Measurements from ENCODE around the gene ARCN1. TPM values are rescaled to one million over a fixed set of nuclear protein-coding genes. Genes with fewer than 3 reads are reported as not detected.

ARCN1 gene
- total RNA-seq, 2 experiments from 2014 or later, result 51.0 to 98.9 TPM

DNA sequence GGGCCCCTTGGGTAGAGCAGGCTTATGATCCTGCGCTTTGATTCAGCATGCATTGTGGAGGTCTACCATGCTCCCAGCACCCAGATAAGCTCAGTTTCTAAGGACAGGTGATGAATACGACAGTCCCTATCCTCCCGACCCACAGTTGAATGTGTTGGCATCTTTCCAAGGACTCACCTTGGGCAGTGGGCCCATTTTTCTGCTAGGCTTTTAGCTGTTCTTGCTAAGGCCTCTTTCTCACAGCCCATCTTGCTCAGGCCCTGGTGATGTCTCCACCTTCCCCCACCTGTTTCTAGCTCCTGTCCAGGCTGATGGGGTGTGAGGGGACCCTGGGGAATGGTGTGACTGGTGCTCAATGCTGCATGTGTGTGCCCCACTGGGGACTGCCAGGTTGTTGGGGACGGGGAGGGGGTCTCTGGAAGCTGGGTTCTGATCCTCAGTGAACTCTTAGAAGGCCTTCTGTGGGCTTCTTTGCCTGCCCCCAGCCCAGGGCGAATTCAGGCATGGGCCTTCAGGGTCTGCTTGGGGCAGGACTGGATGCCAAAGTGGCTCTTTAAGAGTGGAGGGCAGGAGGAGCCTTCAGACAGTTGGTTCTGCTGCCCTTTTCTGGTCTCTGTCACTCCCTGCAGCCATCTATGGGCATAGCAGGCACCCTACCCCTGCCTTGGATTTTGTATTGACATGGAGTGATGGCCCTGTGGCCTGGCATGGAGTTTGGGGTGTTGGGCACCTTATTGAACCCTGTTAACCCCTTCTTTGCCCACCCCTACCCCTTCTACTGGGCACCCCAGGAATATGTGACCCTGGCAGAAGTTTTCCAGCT is 68.3 kb downstream of the ARCN1 start:
- H4K20me1 ChIP-seq (ENCODE audit: insufficient read depth, low read length), result no peaks in the 10 kb centered on the region
- no peak overlapping the region for H3K4me3 ChIP-seq (ENCODE audit: low read depth, low read length, poor library complexity, severe bottlenecking)
- intact Hi-C loops (cut with micrococcal nuclease; ENCODE audit: unreplicated experiment), result no loop called here
- no peak overlapping the region for H3K4me2 ChIP-seq (ENCODE audit: low read length)
- H2AFZ ChIP-seq (ENCODE audit: low read length), result no peak overlapping the region
- no peaks in the 10 kb centered on the region for H3K9me3 ChIP-seq (ENCODE audit: low read length)
- CTCF ChIA-PET (ENCODE audit: unreplicated experiment), result interaction anchor here (0.5 kb wide), 1 partner anchor 20 kb away, joined by 3 read pairs; no protein-coding TSS in a partner anchor
- H3K79me2 ChIP-seq (ENCODE audit: insufficient read depth, low read depth, low read length), result no peaks in the 10 kb centered on the region
- BruUV-seq (replicated peaks), result no TSS peak
- DNase-seq (ENCODE audit: low spot score), result no peak
- H3K4me1 ChIP-seq (ENCODE audit: insufficient read depth, low read length, poor library complexity, severe bottlenecking), result no peaks in the 10 kb centered on the region
- H3K9me2 ChIP-seq (ENCODE audit: insufficient read depth, low read length), result no peaks in the 10 kb centered on the region
- H3K36me3 ChIP-seq (ENCODE audit: insufficient read depth, low read length), result no peaks in the 10 kb centered on the region
- POLR2A ChIA-PET, result interaction anchor here (0.5 kb wide), 2 partner anchors 34 to 326 kb away, joined by 3 read pairs; no protein-coding TSS in a partner anchor
- TF ChIP-seq, protein P1, sequence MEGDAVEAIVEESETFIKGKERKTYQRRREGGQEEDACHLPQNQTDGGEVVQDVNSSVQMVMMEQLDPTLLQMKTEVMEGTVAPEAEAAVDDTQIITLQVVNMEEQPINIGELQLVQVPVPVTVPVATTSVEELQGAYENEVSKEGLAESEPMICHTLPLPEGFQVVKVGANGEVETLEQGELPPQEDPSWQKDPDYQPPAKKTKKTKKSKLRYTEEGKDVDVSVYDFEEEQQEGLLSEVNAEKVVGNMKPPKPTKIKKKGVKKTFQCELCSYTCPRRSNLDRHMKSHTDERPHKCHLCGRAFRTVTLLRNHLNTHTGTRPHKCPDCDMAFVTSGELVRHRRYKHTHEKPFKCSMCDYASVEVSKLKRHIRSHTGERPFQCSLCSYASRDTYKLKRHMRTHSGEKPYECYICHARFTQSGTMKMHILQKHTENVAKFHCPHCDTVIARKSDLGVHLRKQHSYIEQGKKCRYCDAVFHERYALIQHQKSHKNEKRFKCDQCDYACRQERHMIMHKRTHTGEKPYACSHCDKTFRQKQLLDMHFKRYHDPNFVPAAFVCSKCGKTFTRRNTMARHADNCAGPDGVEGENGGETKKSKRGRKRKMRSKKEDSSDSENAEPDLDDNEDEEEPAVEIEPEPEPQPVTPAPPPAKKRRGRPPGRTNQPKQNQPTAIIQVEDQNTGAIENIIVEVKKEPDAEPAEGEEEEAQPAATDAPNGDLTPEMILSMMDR (conservative IDR thresholded peaks at IDR 0.05; ENCODE audit: low read length), result no peak
- TF ChIP-seq EZH2phosphoT487 (IDR thresholded peaks at IDR 0.05; ENCODE audit: borderline replicate concordance, low read depth, low read length), result no peak
- H3K27ac ChIP-seq (ENCODE audit: low read depth, low read length, poor library complexity, severe bottlenecking), result no peak overlapping the region

DNA sequence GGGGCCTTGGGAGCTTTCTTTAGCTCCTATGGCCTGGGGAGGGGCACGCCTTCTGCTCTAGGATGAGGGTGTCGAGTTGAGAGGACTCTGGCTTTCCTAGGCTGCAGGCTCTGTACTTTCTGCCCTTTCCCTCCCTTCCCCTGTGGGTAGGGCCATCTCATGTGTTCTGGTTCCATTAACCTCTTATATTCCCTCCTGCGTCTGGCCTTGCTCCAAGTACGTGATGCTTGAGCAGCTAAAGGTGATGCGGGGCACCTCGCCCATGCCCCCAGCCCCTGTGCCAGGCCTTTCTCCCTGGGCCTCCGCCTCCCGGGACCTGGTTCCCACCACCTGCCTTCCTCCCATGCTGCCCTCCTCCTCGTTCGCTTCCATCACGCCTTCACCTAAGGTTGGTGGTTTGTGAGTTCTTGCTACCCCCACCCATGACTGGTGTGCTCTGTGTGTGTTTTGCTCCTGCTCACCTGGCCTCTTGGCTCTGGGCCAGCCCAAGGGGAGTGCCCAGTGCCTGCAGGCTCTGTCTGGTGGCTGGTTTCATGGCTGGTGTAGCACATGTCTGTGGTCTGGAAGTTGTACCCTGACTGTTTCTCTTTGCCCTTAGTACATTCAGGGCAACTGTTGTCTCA is 69.3 kb downstream of the ARCN1 start:
- no peak overlapping the region for H3K4me3 ChIP-seq (ENCODE audit: low read depth, low read length, poor library complexity, severe bottlenecking)
- H3K9me2 ChIP-seq (ENCODE audit: insufficient read depth, low read length), result no peaks in the 10 kb centered on the region
- no peak overlapping the region for H3K4me2 ChIP-seq (ENCODE audit: low read length)
- no peaks in the 10 kb centered on the region for H4K20me1 ChIP-seq (ENCODE audit: insufficient read depth, low read length)
- no peaks in the 10 kb centered on the region for H3K4me1 ChIP-seq (ENCODE audit: insufficient read depth, low read length, poor library complexity, severe bottlenecking)
- H2AFZ ChIP-seq (ENCODE audit: low read length), result no peak overlapping the region
- no peaks in the 10 kb centered on the region for H3K79me2 ChIP-seq (ENCODE audit: insufficient read depth, low read depth, low read length)
- intact Hi-C loops (cut with micrococcal nuclease; ENCODE audit: unreplicated experiment), result no loop called here
- no peak for DNase-seq (ENCODE audit: low spot score)
- ChIA-PET CTCF (ENCODE audit: unreplicated experiment) (interaction anchor here (0.5 kb wide), 1 partner anchor 19 kb away, joined by 3 read pairs; no protein-coding TSS in a partner anchor), POLR2A (no interaction called here)
- BruUV-seq (replicated peaks), result no TSS peak
- TF ChIP-seq, protein P1 (conservative IDR thresholded peaks at IDR 0.05; ENCODE audit: low read length), result no peak
- no peak for TF ChIP-seq EZH2phosphoT487 (IDR thresholded peaks at IDR 0.05; ENCODE audit: borderline replicate concordance, low read depth, low read length)
- no peaks in the 10 kb centered on the region for H3K9me3 ChIP-seq (ENCODE audit: low read length)
- no peak overlapping the region for H3K27ac ChIP-seq (ENCODE audit: low read depth, low read length, poor library complexity, severe bottlenecking)
- no peaks in the 10 kb centered on the region for H3K36me3 ChIP-seq (ENCODE audit: insufficient read depth, low read length)

All from OCI-LY7 (cell line).